ENCODE measurements around the gene TPSD1.
"Not testable (repeated sequence)": the region's sequence is repeated elsewhere in the genome, so short reads cannot be mapped to it uniquely, and the experiment has no call there.

Gene TPSD1

DNA sequence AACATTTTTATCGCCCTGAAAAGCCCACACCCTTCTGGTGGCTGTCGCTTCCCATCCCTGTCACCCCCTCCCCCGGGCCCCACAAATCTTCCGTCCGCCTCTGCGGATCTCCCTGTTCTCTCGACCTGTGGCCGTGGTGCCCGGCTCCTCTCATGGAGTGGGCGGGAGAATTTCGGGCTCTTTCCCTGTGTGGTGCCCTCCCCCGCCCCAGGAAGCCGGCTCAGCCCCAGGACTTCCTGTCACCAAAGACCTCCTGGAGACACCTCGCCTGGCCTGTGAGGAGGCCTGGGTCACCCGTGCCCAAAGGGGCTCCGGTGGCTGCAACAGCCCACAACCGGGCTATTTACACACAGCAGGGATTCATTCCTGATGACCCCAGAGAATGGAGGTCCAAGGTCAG is 27.4 kb downstream of the TPSD1 start:
- no peak for DNase-seq

GRCh38 chr16:1283996-1284616 is 28.2 kb downstream of the TPSD1 start:
- no peak for DNase-seq

- DNase-seq, result no peak
Measured at GRCh38 chr16:1285669-1286512, 30.0 kb downstream of the TPSD1 start.

GRCh38 chr16:1286513-1287094 is 30.7 kb downstream of the TPSD1 start:
- no peak for DNase-seq

DNA sequence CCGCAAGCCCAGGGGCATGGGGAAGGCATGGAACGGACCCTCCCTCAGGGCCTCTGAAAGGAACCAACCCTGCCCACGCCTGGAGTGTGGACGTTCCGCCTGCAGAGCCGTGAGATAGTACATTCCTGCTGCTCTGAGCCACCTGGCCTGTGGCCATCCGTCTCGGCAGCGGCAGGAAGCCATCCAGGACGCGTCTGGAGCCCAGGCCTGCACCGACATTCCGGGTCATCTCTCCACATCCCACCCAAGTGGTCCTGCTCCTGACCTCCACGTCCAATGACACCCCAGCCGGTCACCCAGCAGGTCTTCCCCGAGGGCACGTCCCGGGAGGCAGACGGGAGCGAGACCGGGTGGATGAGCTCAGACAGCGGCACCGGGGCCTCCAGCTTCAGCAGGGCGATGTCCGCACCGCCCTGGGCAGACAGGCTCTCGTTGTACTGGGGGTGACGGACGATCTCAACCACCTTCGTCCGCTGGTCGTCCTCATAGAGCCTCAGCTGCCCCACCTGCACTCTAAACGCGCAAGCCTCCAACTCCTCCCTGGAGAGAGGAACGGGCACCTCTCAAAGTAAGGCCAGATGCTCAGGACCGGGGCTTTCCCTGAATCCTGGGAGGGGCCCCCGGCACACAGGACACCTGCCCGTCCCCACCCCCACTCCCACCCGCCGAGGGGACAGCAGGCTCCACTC is 32.3 kb downstream of the TPSD1 start:
- no peak for DNase-seq

- DNase-seq, result no peak
Measured at GRCh38 chr16:1288813-1289476, 33.1 kb downstream of the TPSD1 start.

DNA sequence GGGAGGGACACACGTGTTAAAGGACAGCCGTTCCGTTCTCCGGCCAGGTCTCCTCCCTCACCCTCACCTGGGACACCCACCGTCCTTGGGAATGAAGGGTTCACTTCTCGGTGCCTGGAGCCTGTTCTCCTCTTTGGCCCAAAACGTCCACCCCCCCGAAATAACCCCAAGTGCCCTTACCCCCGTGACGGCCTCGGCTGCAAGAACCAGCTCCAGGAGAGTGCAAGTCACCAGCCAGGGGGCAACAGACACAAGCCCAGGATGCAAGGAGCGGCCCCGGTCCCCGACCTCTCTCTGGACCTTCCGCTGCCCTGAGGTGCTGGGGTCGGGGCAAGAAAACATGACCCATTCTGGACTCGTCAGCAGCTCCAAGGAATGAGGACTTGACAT is 33.6 kb downstream of the TPSD1 start:
- DNase-seq, result no peak

DNA sequence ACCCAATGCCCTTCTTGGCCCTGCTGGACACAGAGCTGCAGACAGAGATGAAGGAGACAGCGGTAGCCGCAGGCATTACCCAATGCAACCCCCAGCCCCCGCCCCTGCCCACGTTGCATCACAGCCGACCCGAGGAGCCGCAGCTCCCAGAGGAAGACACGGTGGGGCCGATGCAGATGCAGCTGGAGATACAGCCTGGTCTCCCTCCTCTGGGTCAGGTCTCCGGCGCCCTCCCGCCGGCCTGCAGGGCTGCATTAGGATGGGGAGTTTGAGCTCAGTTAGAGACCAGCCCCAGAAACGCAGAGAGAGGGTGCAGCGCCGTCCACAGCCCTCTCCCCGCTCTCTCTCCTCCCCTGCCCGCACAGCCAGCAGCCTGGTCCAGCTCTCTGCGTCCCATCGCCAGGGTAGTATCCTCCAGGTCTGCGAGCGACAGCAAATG is 34.2 kb downstream of the TPSD1 start:
- DNase-seq, result no peak

DNA sequence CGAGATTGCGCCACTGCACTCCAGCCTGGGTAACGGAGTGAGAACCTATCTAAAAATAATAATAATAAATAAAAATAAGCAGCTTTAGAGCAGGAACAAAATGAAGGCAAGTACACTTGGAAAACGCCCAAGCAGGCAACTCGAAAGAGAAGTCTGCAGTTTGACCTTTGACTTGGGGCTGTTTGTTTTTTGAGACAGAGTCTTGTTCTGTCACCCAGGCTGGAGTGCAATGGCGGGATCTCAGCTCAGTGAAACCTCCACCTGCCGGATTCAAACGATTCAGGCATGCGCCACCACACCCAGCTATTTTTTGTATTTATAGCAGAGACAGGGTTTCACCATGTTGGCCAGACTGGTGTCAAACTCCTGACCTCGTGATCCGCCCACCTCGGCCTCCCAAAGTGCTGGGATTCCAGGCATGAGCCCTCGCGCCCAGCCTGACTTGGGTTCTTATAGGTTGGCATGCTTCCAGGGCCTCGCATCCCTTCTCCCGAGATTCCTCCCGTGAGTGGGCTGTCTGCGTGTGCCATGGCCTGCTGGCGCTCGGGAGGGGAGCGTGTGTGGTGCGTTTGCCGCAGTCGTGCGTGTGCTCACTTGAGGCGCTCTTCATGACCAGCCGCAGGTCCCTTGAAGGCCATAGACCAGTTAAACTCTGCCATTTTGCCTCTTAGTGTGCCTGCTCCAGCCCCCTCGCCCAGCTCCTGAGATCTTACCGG is 35.1 kb downstream of the TPSD1 start:
- DNase-seq, result no peak

- DNase-seq, result no peak
Measured at GRCh38 chr16:1291576-1291974, 35.7 kb downstream of the TPSD1 start.

DNA sequence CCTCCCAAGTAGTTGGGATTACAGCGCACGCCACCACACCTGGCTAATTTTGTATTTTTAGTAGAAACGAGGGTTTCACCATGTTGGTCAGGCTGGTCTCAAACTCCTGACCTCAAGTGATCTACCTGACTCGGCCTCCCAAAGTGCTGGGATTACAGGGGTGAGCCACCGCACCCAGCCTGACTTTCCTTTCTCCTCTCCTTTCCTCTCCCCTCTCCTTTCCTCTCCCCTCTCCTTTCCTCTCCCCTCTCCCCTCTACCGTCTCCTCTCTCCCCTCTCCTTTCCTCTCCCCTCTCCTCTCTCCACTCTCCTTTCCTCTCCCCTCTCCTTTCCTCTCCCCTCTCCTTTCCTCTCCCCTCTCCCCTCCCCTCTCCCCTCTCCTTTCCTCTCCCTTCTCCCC is 36.3 kb downstream of the TPSD1 start:
- DNase-seq, result not testable (repeated sequence)

GRCh38 chr16:1292808-1293207 is 36.9 kb downstream of the TPSD1 start:
- not testable (repeated sequence) for DNase-seq

DNA sequence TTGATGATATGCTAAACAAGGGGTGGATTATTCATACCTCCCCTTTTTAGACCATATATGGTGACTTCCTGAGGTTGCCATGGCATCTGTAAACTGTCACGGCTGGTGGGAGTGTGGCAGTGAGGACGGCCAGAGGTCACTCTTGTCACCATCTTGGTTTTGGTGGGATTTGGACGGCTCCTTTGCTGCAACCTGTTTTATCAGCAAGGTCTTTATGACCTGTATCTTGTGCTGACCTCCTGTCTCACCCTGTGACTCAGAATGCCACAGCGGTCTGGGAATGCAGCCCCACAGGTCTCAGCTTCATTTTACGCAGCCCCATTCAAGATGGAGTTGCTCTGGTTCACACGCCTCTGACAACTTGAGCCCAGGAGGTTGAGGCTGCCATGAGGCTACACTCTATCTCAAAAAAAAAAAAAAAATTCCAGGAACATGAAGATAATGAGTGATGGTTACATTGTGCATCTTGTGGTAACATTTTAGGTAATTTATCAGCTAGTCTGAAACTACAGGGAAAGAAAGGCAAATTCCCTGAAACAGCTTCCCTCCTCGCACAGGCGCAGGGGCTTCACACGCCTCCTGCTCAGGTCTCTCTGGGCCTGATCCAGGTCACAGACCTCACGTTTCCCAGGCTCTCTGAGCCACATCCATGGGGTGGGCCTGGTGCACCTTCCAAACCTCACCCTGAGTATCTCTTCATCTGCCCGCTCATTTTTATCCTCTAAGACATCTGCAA is 38.2 kb downstream of the TPSD1 start:
- DNase-seq, result no peak

- DNase-seq, result no peak
Measured at GRCh38 chr16:1295465-1295864, 39.6 kb downstream of the TPSD1 start.

GRCh38 chr16:1296688-1297017 is 40.8 kb downstream of the TPSD1 start:
- not testable (repeated sequence) for DNase-seq

- no peak for DNase-seq
Measured at GRCh38 chr16:1297018-1297696, 41.3 kb downstream of the TPSD1 start.

GRCh38 chr16:1298406-1298805 is 42.5 kb downstream of the TPSD1 start:
- no peak for DNase-seq

GRCh38 chr16:1299012-1299867 is 43.4 kb downstream of the TPSD1 start:
- no peak for DNase-seq

DNA sequence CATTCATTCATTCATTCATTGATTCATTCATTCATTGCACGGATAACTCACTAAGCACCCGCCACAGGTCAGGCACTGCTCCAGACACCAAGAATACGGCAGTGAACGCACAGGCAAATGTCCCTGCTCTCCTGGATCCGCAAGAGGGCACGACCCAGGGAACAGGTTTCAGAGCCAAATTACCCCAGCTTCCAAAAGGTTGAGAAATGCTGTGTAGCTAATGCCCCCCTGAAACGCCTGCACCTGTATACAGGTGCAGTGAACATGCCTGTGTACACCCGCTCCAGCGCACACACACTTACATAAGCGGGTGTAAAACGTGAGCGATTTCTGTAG is 44.0 kb downstream of the TPSD1 start:
- DNase-seq, result no peak

Data from hippocampal formation (tissue), 2 donors.